SU-DHL-6 (cell line): ENCODE results near the gene PYROXD2.

Experiments used
- EZH2phosphoT487 ChIP-seq: fragments of 200-600 bp; sonication (generic), shearing (Covaris generic); conservative IDR thresholded peaks from 2 replicates; pipeline ENCODE4 v1.6.1; 2018; ENCODE audit warnings: mild to moderate bottlenecking, antibody characterized with exemption, low read length, moderate library complexity, mixed read lengths
- TF ChIP-seq, protein P1 (sequence below): fragments of 200-600 bp; sonication (generic); IDR thresholded peaks from one replicate; pipeline ENCODE4 v1.5.1; 2017; ENCODE audit warnings: antibody characterized with exemption, mild to moderate bottlenecking, low read length, moderate library complexity; ENCODE audit not compliant: insufficient read depth, poor library complexity, severe bottlenecking

DNA sequence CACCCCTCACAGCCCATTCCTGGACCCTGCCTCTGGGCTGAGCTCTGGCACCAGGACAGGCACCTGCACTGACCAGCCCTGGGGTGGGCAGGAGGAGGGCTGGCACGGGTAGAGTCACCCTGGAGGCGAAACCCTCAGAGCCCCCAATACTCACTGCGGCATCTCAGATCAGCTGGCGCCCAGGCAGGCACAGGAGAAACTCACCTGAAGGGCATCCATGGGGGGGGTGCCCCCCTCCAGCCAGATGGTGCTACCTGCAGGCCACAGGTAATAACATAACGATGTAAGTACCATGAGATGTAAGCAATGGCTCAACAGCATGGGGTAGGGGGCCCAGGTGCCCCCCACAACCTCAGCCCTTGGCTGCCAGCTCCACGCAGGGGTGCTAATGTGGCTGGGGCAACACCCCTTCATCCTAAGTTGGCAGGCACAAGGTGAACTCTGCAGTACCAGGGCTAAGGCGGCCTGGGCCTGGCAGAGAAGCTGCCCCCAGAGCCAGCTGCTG lies 12.1 kb upstream of the PYROXD2 start:
- TF ChIP-seq, protein P1, sequence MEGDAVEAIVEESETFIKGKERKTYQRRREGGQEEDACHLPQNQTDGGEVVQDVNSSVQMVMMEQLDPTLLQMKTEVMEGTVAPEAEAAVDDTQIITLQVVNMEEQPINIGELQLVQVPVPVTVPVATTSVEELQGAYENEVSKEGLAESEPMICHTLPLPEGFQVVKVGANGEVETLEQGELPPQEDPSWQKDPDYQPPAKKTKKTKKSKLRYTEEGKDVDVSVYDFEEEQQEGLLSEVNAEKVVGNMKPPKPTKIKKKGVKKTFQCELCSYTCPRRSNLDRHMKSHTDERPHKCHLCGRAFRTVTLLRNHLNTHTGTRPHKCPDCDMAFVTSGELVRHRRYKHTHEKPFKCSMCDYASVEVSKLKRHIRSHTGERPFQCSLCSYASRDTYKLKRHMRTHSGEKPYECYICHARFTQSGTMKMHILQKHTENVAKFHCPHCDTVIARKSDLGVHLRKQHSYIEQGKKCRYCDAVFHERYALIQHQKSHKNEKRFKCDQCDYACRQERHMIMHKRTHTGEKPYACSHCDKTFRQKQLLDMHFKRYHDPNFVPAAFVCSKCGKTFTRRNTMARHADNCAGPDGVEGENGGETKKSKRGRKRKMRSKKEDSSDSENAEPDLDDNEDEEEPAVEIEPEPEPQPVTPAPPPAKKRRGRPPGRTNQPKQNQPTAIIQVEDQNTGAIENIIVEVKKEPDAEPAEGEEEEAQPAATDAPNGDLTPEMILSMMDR: no peak
- no peak for TF ChIP-seq EZH2phosphoT487
